A673 (cell line): Measurements from ENCODE around the gene FAIM.

Experiments used
- CTCF ChIP-seq: fragments of 300-800, 200-600 bp; sonication (generic); conservative IDR thresholded peaks from 2 replicates; pipeline ENCODE4 v1.5.1; 2017; ENCODE audit warnings: low read depth, mild to moderate bottlenecking, antibody characterized with exemption, low read length, moderate library complexity, mixed read lengths
- EZH2 ChIP-seq: fragments of 200-600 bp; sonication (generic); IDR thresholded peaks from 2 replicates; pipeline ENCODE4 v1.6.1; 2017; ENCODE audit warnings: borderline replicate concordance, low read depth, mild to moderate bottlenecking, mixed read lengths, antibody characterized with exemption, low read length; ENCODE audit not compliant: poor library complexity, severe bottlenecking

DNA sequence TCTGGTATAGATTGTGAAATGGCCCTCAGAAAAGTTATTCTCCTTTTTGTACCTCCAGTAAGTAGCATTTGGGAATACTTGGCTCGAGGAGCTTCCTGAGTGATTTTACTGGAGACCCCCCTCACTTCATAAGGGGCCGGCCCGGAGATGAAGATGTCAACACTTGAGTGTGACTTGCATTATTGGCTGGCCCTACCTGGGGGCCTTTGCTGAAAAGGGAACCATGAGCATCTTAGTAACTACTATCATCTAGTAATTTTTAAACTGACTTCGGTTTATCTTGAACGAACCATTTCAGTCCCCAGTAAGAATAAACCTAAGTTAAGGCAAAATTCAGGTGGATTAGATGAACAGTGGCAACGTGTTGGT lies 1.3 kb downstream of the FAIM start:
- no peak for TF ChIP-seq CTCF
- no peak for TF ChIP-seq EZH2
